ENCODE data around the gene KCNAB2.
"Not testable (repeated sequence)": the region's sequence is repeated elsewhere in the genome, so short reads cannot be mapped to it uniquely, and the experiment has no call there.

Gene KCNAB2

GRCh38 chr1:6062670-6063069 lies 17.0 kb downstream of the KCNAB2 start:
- no peak for DNase-seq

GRCh38 chr1:6063532-6064053 lies 17.9 kb downstream of the KCNAB2 start:
- DNase-seq, result not testable (repeated sequence)

- DNase-seq, result no peak
Observed at GRCh38 chr1:6065093-6065858, 19.6 kb downstream of the KCNAB2 start.

- no peak for DNase-seq
Observed at GRCh38 chr1:6066680-6067079, 21.0 kb downstream of the KCNAB2 start.

GRCh38 chr1:6068073-6068472 lies 22.4 kb downstream of the KCNAB2 start:
- no peak for DNase-seq

- DNase-seq, result no peak
Observed at GRCh38 chr1:6068932-6069331, 23.2 kb downstream of the KCNAB2 start.

- no peak for DNase-seq
Observed at GRCh38 chr1:6069573-6069972, 23.9 kb downstream of the KCNAB2 start.

- DNase-seq, result no peak
Observed at GRCh38 chr1:6070450-6070974, 24.8 kb downstream of the KCNAB2 start.

- DNase-seq, result no peak
Observed at GRCh38 chr1:6071219-6071618, 25.5 kb downstream of the KCNAB2 start.

- no peak for DNase-seq
Observed at GRCh38 chr1:6072774-6073479, 27.2 kb downstream of the KCNAB2 start.

GRCh38 chr1:6073480-6074053 lies 27.9 kb downstream of the KCNAB2 start:
- DNase-seq, result no peak

GRCh38 chr1:6074192-6074901 lies 28.7 kb downstream of the KCNAB2 start:
- no peak for DNase-seq

GRCh38 chr1:6075748-6076147 lies 30.1 kb downstream of the KCNAB2 start:
- no peak for DNase-seq

- not testable (repeated sequence) for DNase-seq
Observed at GRCh38 chr1:6077061-6077460, 31.4 kb downstream of the KCNAB2 start.

- no peak for DNase-seq
Observed at GRCh38 chr1:6077506-6077905, 31.8 kb downstream of the KCNAB2 start.

GRCh38 chr1:6077919-6078318 lies 32.2 kb downstream of the KCNAB2 start:
- DNase-seq, result no peak

- DNase-seq, result no peak
Observed at GRCh38 chr1:6080469-6080868, 34.8 kb downstream of the KCNAB2 start.

GRCh38 chr1:6081901-6082300 lies 36.2 kb downstream of the KCNAB2 start:
- no peak for DNase-seq

GRCh38 chr1:6082430-6082971 lies 36.8 kb downstream of the KCNAB2 start:
- DNase-seq, result no peak

- DNase-seq, result no peak
Observed at GRCh38 chr1:6083385-6083784, 37.7 kb downstream of the KCNAB2 start.

GRCh38 chr1:6083801-6084446 lies 38.2 kb downstream of the KCNAB2 start:
- no peak for DNase-seq

All from NK-92 treated with Interleukin-12 subunit alpha and Interleukin-12 subunit beta, amount 100 ng/mL, for 24 hours (cell line).